KMS-11 (cell line): Measurements from ENCODE around the gene AJUBA.
"Not testable (repeated sequence)": the region's sequence is repeated elsewhere in the genome, so short reads cannot be mapped to it uniquely, and the experiment has no call there.

Experiments
- H2AFZ ChIP-seq: fragments of 200-600 bp; sonication (generic); 2 replicates; pipeline ENCODE4 v1.6.1; 2016; ENCODE audit warnings: antibody characterized with exemption, mixed run types, low read depth
- H3K27ac ChIP-seq: fragments of 200-600 bp; sonication (generic); 2 replicates; pipeline ENCODE4 v1.6.1; 2016; ENCODE audit warnings: mild to moderate bottlenecking, mixed run types
- H3K27me3 ChIP-seq: fragments of 200-600 bp; sonication (generic); 2 replicates; pipeline ENCODE4 v1.6.1; 2017; ENCODE audit warnings: mild to moderate bottlenecking, low read depth, mixed run types, moderate library complexity; ENCODE audit not compliant: insufficient read depth
- H3K36me3 ChIP-seq: fragments of 200-600 bp; sonication (generic); 2 replicates; pipeline ENCODE4 v1.6.1; 2017; ENCODE audit warnings: mild to moderate bottlenecking, mixed run types; ENCODE audit not compliant: insufficient read depth
- H3K4me1 ChIP-seq: fragments of 200-600 bp; sonication (generic); 2 replicates; pipeline ENCODE4 v1.6.1; 2016; ENCODE audit warnings: mild to moderate bottlenecking, low read depth, mixed run types; ENCODE audit not compliant: poor library complexity, severe bottlenecking
- H3K4me2 ChIP-seq: fragments of 200-600 bp; sonication (generic); 2 replicates; pipeline ENCODE4 v1.7.0; 2016; ENCODE audit warnings: mild to moderate bottlenecking, mixed run types
- H3K4me3 ChIP-seq: fragments of 200-600 bp; sonication (generic); IDR thresholded peaks from 2 replicates; pipeline ENCODE4 v1.6.1; 2017; ENCODE audit warnings: low read depth, low read length, mixed read lengths; ENCODE audit not compliant: insufficient read depth
- H3K79me2 ChIP-seq: fragments of 200-600 bp; sonication (generic); 2 replicates; pipeline ENCODE4 v1.6.1; 2016; ENCODE audit warnings: low read depth, mixed run types; ENCODE audit not compliant: insufficient read depth
- H3K9ac ChIP-seq: fragments of 200-600 bp; sonication (generic); 2 replicates; pipeline ENCODE4 v1.6.1; 2016; ENCODE audit warnings: mild to moderate bottlenecking, mixed run types
- H4K20me1 ChIP-seq: fragments of 200-600 bp; sonication (generic); 2 replicates; pipeline ENCODE4 v1.6.1; 2016; ENCODE audit warnings: mild to moderate bottlenecking, mixed run types; ENCODE audit not compliant: insufficient read depth
- CTCF ChIP-seq: fragments of 200-600 bp; sonication (generic); conservative IDR thresholded peaks from 2 replicates; pipeline ENCODE4 v1.6.1; 2017; ENCODE audit warnings: low read depth, mild to moderate bottlenecking, antibody characterized with exemption, low read length, moderate library complexity, mixed read lengths

AJUBA gene

GRCh38 chr14:23005451-23006187 is 23.3 kb upstream of the AJUBA start:
- Histone ChIP-seq H3K27ac (peak overlapping the region; percentile 96; the same call in 1 of the 2 replicates), H3K4me3 (no peak overlapping the region), H3K4me2 (peak overlapping the region; percentile 96), H2AFZ (no peak overlapping the region), H3K79me2 (no peaks in the 10 kb centered on the region), H4K20me1 (no peaks in the 10 kb centered on the region), H3K27me3 (no peaks in the 10 kb centered on the region), H3K9ac (peak overlapping the region; percentile 95; the same call in 1 of the 2 replicates), H3K36me3 (no peaks in the 10 kb centered on the region), H3K4me1 (peaks cover 31% of the 10 kb centered on the region)
- TF ChIP-seq CTCF = no peak

- H3K27me3 ChIP-seq, H4K20me1 ChIP-seq, H3K4me2 ChIP-seq, H3K79me2 ChIP-seq, H3K27ac ChIP-seq, H3K9ac ChIP-seq, H3K36me3 ChIP-seq, H3K4me3 ChIP-seq, H2AFZ ChIP-seq: not testable (repeated sequence)
- H3K4me1 ChIP-seq = peaks cover 30% of the 10 kb centered on the region
These were observed 21.9 kb upstream of the AJUBA start for GRCh38 chr14:23004274-23004673.

GRCh38 chr14:23002592-23002991 is 20.2 kb upstream of the AJUBA start:
- no peaks in the 10 kb centered on the region for H3K79me2 ChIP-seq
- no peaks in the 10 kb centered on the region for H3K36me3 ChIP-seq
- no peak overlapping the region for H3K4me3 ChIP-seq
- no peak for TF ChIP-seq CTCF
- H3K4me2 ChIP-seq = no peak overlapping the region
- no peak overlapping the region for H3K27ac ChIP-seq
- H3K9ac ChIP-seq = no peak overlapping the region
- no peaks in the 10 kb centered on the region for H4K20me1 ChIP-seq
- H3K4me1 ChIP-seq = peaks cover 15% of the 10 kb centered on the region
- no peaks in the 10 kb centered on the region for H3K27me3 ChIP-seq
- no peak overlapping the region for H2AFZ ChIP-seq

GRCh38 chr14:23000860-23001259 is 18.5 kb upstream of the AJUBA start:
- Histone ChIP-seq H3K9ac (no peak overlapping the region), H3K4me1 (peaks cover 7% of the 10 kb centered on the region), H3K4me3 (no peak overlapping the region), H2AFZ (no peak overlapping the region), H3K4me2 (no peak overlapping the region), H3K27ac (no peak overlapping the region), H3K27me3 (no peaks in the 10 kb centered on the region), H3K79me2 (no peaks in the 10 kb centered on the region), H4K20me1 (no peaks in the 10 kb centered on the region), H3K36me3 (no peaks in the 10 kb centered on the region)
- TF ChIP-seq CTCF = no peak

GRCh38 chr14:22998329-22999012 is 16.1 kb upstream of the AJUBA start:
- no peaks in the 10 kb centered on the region for H3K27me3 ChIP-seq
- TF ChIP-seq CTCF = no peak
- H3K27ac ChIP-seq = no peak overlapping the region
- H2AFZ ChIP-seq = no peak overlapping the region
- H4K20me1 ChIP-seq = no peaks in the 10 kb centered on the region
- H3K4me1 ChIP-seq = peaks cover 6% of the 10 kb centered on the region
- H3K4me3 ChIP-seq = no peak overlapping the region
- H3K4me2 ChIP-seq = no peak overlapping the region
- no peaks in the 10 kb centered on the region for H3K36me3 ChIP-seq
- no peaks in the 10 kb centered on the region for H3K79me2 ChIP-seq
- no peak overlapping the region for H3K9ac ChIP-seq
